Left lung (tissue), 10 donors: ENCODE measurements around the gene IDH3G. TPM values are rescaled to one million over a fixed set of nuclear protein-coding genes. Genes with fewer than 3 reads are reported as not detected.

ENCODE experiments used
- ATAC-seq: fragments of 200-7000 bp; cut with Tn5 transposase; one replicate; pipeline ENCODE4 v1.9.1; 2020; ENCODE audit warnings: moderate library complexity
- DNase-seq, 4 donors: peaks; one replicate each; pipeline ENCODE4 v3.0.0-alpha.2; 2013 to 2020
- H3K27ac ChIP-seq, 2 donors: fragments of 200-600 bp; sonication (generic) in 1 of 2; one replicate each; pipeline versions ENCODE4 v1.5.0 to v1.8.0; 2020 to 2021
- H3K27me3 ChIP-seq, 2 donors: fragments of 200-600 bp; sonication (generic) in 1 of 2; one replicate each; pipeline versions ENCODE4 v1.5.0 to v1.8.0; 2020 to 2021
- H3K36me3 ChIP-seq, 2 donors: fragments of 200-600 bp; sonication (generic) in 1 of 2; one replicate each; pipeline versions ENCODE4 v1.5.0 to v1.8.0; 2020 to 2021
- H3K4me1 ChIP-seq, 2 donors: fragments of 200-600 bp; one replicate each; pipeline ENCODE4 v1.8.0; 2021
- H3K4me3 ChIP-seq, 2 donors: fragments of 200-600 bp; sonication (generic) in 1 of 2; one replicate each; pipeline versions ENCODE4 v1.5.0 to v1.8.0; 2020 to 2021; ENCODE audit warnings: mild to moderate bottlenecking in 1 of 2
- H3K9me3 ChIP-seq, 2 donors: fragments of 200-600 bp; sonication (generic) in 1 of 2; one replicate each; pipeline versions ENCODE4 v1.5.0 to v1.8.0; 2020 to 2021
- intact Hi-C, 2 donors: fragments of 100-400 bp; cut with DNase I; formaldehyde crosslinking; loops; one replicate each; pipeline versions ENCODE4 v1.11.2 to v1.14.2; 2022
- polyA plus RNA-seq, 6 donors: library from polyadenylated mRNA; unstranded; fragments of 120-200 nt; gene quantifications; one replicate each; pipeline ENCODE4 v1.2.1, GENCODE V29; 2013; ENCODE audit not compliant: insufficient read length in 6 of 6
- total RNA-seq, 2 donors: library from RNA; stranded (reverse); fragmentation: NEBNext Ultra II Directional; extraction: Animal tissue kit (Norgen Biotek cat#: 25700); gene quantifications; one replicate each; pipeline ENCODE4 v1.2.1, GENCODE V29; 2021
- TF ChIP-seq, protein P1 (sequence below), 2 donors: fragments of 200-600 bp; sonication (generic) in 1 of 2; IDR thresholded peaks; one replicate each; pipeline versions ENCODE4 v1.5.0 to v1.8.0; 2021; ENCODE audit warnings: antibody characterized with exemption in 2 of 2
- donor health status: DM: no; HTN: yes; CAD: no.
- donor health status: DM: no; HTN: no; CAD: no.

IDH3G gene
- total and polyA plus RNA-seq, 8 donors: 42.4 to 72.3 (median 55.0) TPM

DNA sequence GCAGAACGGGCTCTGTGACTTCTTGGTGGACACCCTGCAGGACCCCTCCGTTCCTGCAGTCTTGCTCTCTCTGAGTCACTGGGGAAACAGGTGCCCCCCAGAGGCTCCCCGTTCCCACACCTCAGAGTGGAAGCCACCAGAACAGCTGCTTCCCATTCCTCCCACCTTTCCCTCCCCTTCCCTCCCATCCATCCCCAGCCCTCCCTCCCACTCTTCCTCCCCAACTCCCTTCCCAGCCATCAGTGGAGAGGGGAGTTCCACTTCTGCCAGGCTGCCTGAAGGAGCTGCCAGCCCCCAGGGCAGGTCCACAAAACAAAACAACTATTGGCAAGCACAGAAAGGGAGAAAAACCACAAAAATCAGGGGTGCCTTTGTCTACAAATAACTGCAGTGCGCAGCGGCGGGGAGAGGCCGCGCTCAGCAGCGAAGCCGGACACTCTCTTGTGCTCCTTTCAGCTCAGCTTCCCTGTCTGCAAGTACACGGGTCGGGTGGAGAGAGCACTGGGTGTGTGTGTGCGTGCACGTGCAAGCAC is 8.4 kb upstream of the IDH3G start:
- Histone ChIP-seq H3K4me1 (no peaks in the 10 kb centered on the region), H3K27ac (no peak overlapping the region), H3K27me3 (no peaks in the 10 kb centered on the region), H3K4me3 (no peak overlapping the region), H3K36me3 (peaks cover 0 to 20% of the 10 kb centered on the region in 2 donors), H3K9me3 (no peaks in the 10 kb centered on the region)
- TF ChIP-seq, protein P1, sequence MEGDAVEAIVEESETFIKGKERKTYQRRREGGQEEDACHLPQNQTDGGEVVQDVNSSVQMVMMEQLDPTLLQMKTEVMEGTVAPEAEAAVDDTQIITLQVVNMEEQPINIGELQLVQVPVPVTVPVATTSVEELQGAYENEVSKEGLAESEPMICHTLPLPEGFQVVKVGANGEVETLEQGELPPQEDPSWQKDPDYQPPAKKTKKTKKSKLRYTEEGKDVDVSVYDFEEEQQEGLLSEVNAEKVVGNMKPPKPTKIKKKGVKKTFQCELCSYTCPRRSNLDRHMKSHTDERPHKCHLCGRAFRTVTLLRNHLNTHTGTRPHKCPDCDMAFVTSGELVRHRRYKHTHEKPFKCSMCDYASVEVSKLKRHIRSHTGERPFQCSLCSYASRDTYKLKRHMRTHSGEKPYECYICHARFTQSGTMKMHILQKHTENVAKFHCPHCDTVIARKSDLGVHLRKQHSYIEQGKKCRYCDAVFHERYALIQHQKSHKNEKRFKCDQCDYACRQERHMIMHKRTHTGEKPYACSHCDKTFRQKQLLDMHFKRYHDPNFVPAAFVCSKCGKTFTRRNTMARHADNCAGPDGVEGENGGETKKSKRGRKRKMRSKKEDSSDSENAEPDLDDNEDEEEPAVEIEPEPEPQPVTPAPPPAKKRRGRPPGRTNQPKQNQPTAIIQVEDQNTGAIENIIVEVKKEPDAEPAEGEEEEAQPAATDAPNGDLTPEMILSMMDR (IDR thresholded peaks at IDR 0.05): no peak
- no peak for ATAC-seq
- intact Hi-C loops: no loop called here
- DNase-seq: no peak

DNA sequence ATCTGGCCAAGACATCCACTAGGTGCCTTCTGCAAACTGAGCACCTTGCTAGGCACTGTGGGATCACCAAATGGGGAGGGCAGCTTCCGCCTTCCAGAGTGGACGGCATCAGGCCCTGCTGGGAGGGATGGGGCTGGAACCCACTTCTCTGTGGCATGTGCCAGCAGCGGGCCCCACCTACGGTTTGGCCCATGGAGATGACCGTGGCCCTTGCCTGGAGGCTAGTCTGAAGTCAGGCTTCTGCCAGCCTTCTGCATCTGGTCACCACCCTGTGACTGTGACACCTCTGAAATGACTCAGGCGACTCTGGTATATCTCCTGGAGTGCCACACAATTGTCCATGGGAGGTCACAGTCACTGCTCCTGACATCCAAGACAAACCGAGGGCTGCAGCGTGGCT is 7.5 kb upstream of the IDH3G start:
- H3K27me3 ChIP-seq: no peaks in the 10 kb centered on the region
- peaks cover 0 to 5% of the 10 kb centered on the region in 2 donors for H3K4me1 ChIP-seq
- H3K9me3 ChIP-seq: no peaks in the 10 kb centered on the region
- H3K27ac ChIP-seq: no peak overlapping the region
- intact Hi-C loops: no loop called here
- ATAC-seq: no peak
- H3K36me3 ChIP-seq: peaks cover 0 to 29% of the 10 kb centered on the region in 2 donors
- no peak for DNase-seq
- TF ChIP-seq, protein P1 (IDR thresholded peaks at IDR 0.05): no peak
- H3K4me3 ChIP-seq: no peak overlapping the region

DNA sequence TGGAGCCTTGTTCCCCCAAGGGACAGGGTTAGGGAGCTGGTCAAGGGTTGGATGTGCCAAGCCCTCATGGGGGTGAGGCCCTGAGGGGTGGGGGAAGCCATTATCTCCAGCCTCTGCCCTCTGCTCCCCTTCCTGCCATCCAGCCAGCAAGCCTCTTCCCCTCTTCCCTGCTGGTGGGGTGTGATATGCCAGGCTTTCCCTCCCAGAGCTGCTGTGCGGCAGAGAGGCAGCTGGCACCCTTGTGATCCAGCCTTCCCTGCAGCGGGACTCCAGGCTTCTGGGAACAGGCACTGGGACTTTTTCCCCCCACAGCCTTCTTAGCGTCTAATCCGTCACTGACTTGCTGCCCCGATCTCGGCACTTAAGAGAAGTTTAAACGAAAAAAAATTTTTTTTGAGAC is 6.6 kb upstream of the IDH3G start:
- DNase-seq (no peak), ATAC-seq (no peak)
- intact Hi-C loops: no loop called here
- Histone ChIP-seq H3K4me3 (no peak overlapping the region), H3K27me3 (no peaks in the 10 kb centered on the region), H3K9me3 (no peaks in the 10 kb centered on the region), H3K4me1 (peaks cover 0 to 14% of the 10 kb centered on the region in 2 donors), H3K36me3 (peaks cover 0 to 30% of the 10 kb centered on the region in 2 donors), H3K27ac (no peak overlapping the region)
- TF ChIP-seq, protein P1 (IDR thresholded peaks at IDR 0.05): no peak

DNA sequence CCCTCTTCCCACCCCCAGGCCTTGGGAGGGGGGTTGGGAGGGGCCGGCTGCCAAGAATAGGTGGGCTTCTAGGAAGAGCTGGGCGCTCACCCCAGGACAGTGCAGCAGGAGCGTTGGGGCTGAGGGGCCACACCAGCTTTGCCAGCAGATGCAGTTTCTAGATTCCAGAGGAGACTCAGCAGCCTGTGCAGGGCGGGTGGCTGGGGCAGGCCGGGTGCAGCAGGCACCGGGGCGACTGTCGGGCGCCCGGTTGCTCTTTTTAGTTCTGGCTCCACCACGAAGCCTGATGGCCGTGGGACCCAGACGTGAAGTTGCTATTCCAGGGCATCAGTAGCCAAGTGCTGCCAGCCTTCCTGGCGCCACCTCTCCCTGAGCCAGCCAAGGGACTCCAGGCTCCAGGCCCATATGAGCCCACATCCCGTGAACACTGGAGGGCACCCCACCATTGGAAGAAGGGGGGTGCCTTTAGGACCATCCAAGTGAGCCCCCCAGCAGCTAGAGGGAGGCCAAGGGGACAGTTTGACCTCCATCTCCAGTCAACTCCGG is 6.1 kb upstream of the IDH3G start:
- intact Hi-C loops: no loop called here
- ATAC-seq: no peak

DNA sequence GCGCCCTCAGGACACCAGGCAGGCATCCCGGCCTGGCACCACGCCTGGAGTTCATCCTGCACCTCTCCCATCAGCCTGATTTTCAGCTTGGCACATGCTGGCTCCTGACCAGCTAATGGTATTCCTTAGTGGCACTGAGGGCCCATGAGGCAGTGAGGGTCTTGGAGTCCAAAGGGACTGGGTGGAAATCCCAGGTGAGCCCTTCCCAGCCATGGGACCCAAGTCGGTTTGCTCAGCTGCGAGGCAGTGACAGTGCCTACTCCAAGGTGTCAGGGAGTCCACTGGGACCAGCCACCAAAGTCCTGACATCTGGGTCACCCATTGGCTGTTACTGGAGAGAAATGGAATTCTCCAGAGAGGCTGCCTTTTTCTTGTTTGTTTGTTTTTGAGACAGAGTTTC is 5.2 kb upstream of the IDH3G start:
- Histone ChIP-seq H3K9me3 (no peaks in the 10 kb centered on the region), H3K36me3 (peaks cover 0 to 30% of the 10 kb centered on the region in 2 donors), H3K4me1 (peaks cover 0 to 23% of the 10 kb centered on the region in 2 donors), H3K27me3 (no peaks in the 10 kb centered on the region), H3K27ac (no peak overlapping the region), H3K4me3 (no peak overlapping the region)
- no peak for ATAC-seq
- no peak for DNase-seq
- intact Hi-C loops: no loop called here
- TF ChIP-seq, protein P1 (IDR thresholded peaks at IDR 0.05): no peak

More for the DNA sequence above, 6.1 kb upstream of the IDH3G start:
- no peak for DNase-seq
- no peak overlapping the region for H3K4me3 ChIP-seq
- H3K36me3 ChIP-seq: peaks cover 0 to 30% of the 10 kb centered on the region in 2 donors
- H3K4me1 ChIP-seq: peaks cover 0 to 19% of the 10 kb centered on the region in 2 donors
- no peaks in the 10 kb centered on the region for H3K27me3 ChIP-seq
- no peaks in the 10 kb centered on the region for H3K9me3 ChIP-seq
- no peak overlapping the region for H3K27ac ChIP-seq
- TF ChIP-seq, protein P1 (IDR thresholded peaks at IDR 0.05): no peak
